T-cell (primary cell): ENCODE measurements around the gene YJEFN3. TPM values are rescaled to one million over a fixed set of nuclear protein-coding genes. Genes with fewer than 3 reads are reported as not detected.

Experiments
- ATAC-seq, 4 experiments: fragments of 200-7000 bp in 3 of 4; fragments of 150-1000 bp in 1 of 4; cut with Tn5 transposase; replicated peaks in 1 of 4; 1 replicate in 3 of 4; 2 replicates in 1 of 4; pipeline ENCODE4 v1.10.0; 2021; ENCODE audit warnings: moderate library complexity in 3 of 4, mild to moderate bottlenecking in 2 of 4, moderate number of reproducible peaks in 1 of 4
- CTCF ChIA-PET, 2 donors: fragments of 300-600 bp; sonication (Branson Sonifier 250); formaldehyde crosslinking; loops; one replicate each; lab custom pipeline; 2022; ENCODE audit warnings: antibody characterized with exemption in 2 of 2; lab: Charles Lee
- POLR2A ChIA-PET, 2 donors: fragments of 300-600 bp; sonication (Branson Sonifier 250); formaldehyde crosslinking; loops; one replicate each; lab custom pipeline; 2022; ENCODE audit warnings: antibody characterized with exemption in 2 of 2; lab: Charles Lee
- DNase-seq, 35 experiments: peaks; one replicate each; pipeline versions ENCODE4 v3.0.0 to v3.0.0-alpha.2; 2013 to 2023
- H3K27ac ChIP-seq: one replicate; pipeline ENCODE4 v1.5.1; 2013; ENCODE audit warnings: low read length
- H3K27me3 ChIP-seq, 2 experiments: replicated peaks in 1 of 2; 1 replicate in 1 of 2; 2 replicates in 1 of 2; pipeline versions ENCODE4 v1.6.1 to v1.7.0; 2013; ENCODE audit warnings: low read length in 1 of 2, mixed read lengths in 1 of 2; ENCODE audit not compliant: control insufficient read depth in 2 of 2, insufficient read depth in 2 of 2; ENCODE audit errors: extremely low read depth in 1 of 2
- H3K36me3 ChIP-seq, 2 donors: 1 replicate in 1 of 2; 2 replicates in 1 of 2; pipeline versions ENCODE4 v1.6.1 to v1.7.0; 2013; ENCODE audit warnings: low read length in 1 of 2; ENCODE audit not compliant: control insufficient read depth in 2 of 2, insufficient read depth in 1 of 2; ENCODE audit errors: extremely low read depth in 1 of 2
- H3K4me1 ChIP-seq, 2 experiments: 1 replicate in 1 of 2; 2 replicates in 1 of 2; pipeline versions ENCODE4 v1.6.1 to v1.7.0; 2013; ENCODE audit warnings: low read length in 2 of 2, mixed read lengths in 1 of 2; ENCODE audit not compliant: insufficient read depth in 2 of 2, control insufficient read depth in 1 of 2; ENCODE audit errors: extremely low read depth in 1 of 2
- H3K4me3 ChIP-seq, 2 donors: 1 replicate in 1 of 2; 2 replicates in 1 of 2; pipeline versions ENCODE4 v1.5.1 to v1.7.0; 2013; ENCODE audit warnings: mild to moderate bottlenecking in 2 of 2, low read length in 1 of 2, moderate library complexity in 1 of 2; ENCODE audit not compliant: control insufficient read depth in 1 of 2; ENCODE audit errors: extremely low read depth in 1 of 2
- H3K9me3 ChIP-seq: 2 replicates; pipeline ENCODE4 v1.7.0; 2013
- H3K27ac Mint-ChIP-seq, 2 donors: one replicate each; pipeline ENCODE4 v1.8.0; 2020 to 2021; ENCODE audit warnings: mild to moderate bottlenecking in 2 of 2, mixed read lengths in 2 of 2
- H3K27me3 Mint-ChIP-seq, 2 donors: one replicate each; pipeline ENCODE4 v1.8.0; 2021 to 2022; ENCODE audit warnings: mixed read lengths in 2 of 2
- H3K36me3 Mint-ChIP-seq: one replicate; pipeline ENCODE4 v1.8.0; 2021; ENCODE audit warnings: mixed read lengths
- H3K4me1 Mint-ChIP-seq, 3 donors: one replicate each; pipeline ENCODE4 v1.8.0; 2020 to 2022; ENCODE audit warnings: mixed read lengths in 3 of 3, mild to moderate bottlenecking in 1 of 3
- H3K4me3 Mint-ChIP-seq, 3 donors: one replicate each; pipeline ENCODE4 v1.8.0; 2020 to 2022; ENCODE audit warnings: mild to moderate bottlenecking in 3 of 3, mixed read lengths in 3 of 3, moderate library complexity in 3 of 3
- H3K9me3 Mint-ChIP-seq, 3 donors: one replicate each; pipeline ENCODE4 v1.8.0; 2020 to 2022; ENCODE audit warnings: mixed read lengths in 3 of 3
- WGBS: methylation state at CpG from one replicate; pipeline ENCODE4 v1.1.5; 2013; ENCODE audit warnings: missing lambda C conversion rate; ENCODE audit not compliant: insufficient coverage; 5-methylcytosine and 5-hydroxymethylcytosine counted together
- total RNA-seq, 35 experiments: library from RNA in 6 of 35; stranded (reverse) in 6 of 35; fragments of 120-200 nt in 1 of 35; gene quantifications; one replicate each; pipeline versions ENCODE4 v1.2.1 to v1.2.4 and lab custom pipeline; 2013 to 2026

Gene YJEFN3
- total RNA-seq, 5 donors from 2014 or later (not counting 1 experiment from before 2014, with no cell fraction given), result 5.4 to 14.2 (median 12.5) TPM

GRCh38 chr19:19571071-19571786 is 42.5 kb downstream of the YJEFN3 start:
- Histone ChIP-seq H3K36me3 (peaks cover 9 to 29% of the 10 kb centered on the region in 2 donors), H3K4me3 (no peak overlapping the region), H3K4me1 (no peaks in the 10 kb centered on the region), H3K27me3 (no peaks in the 10 kb centered on the region), H3K9me3 (no peaks in the 10 kb centered on the region), H3K27ac (no peak overlapping the region)
- DNase-seq (no peak), ATAC-seq (no peak)
- H3K36me3 Mint-ChIP-seq, result peaks cover 29% of the 10 kb centered on the region
- H3K4me1 Mint-ChIP-seq, result peaks cover 0 to 2% (median 2%) of the 10 kb centered on the region in 3 donors
- no peak overlapping the region for H3K27ac Mint-ChIP-seq
- POLR2A ChIA-PET, result no interaction called here
- H3K27me3 Mint-ChIP-seq, result no peaks in the 10 kb centered on the region
- H3K9me3 Mint-ChIP-seq, result no peaks in the 10 kb centered on the region
- no peak overlapping the region for H3K4me3 Mint-ChIP-seq
- WGBS, result 94% methylated on average over 11 of the region's 11 CpGs
- CTCF ChIA-PET, result interaction anchor here in 1 of 2 donors (0.7 kb wide), 1 partner anchor 196 kb away, joined by 4 read pairs; no protein-coding TSS in a partner anchor

- 87% methylated on average over 6 of the region's 6 CpGs for WGBS
- ATAC-seq, result no peak
- no peak for DNase-seq
- ChIA-PET CTCF (no interaction called here), POLR2A (no interaction called here)
- no peaks in the 10 kb centered on the region for H3K9me3 ChIP-seq
- Mint-ChIP-seq H3K36me3 (peaks cover 10% of the 10 kb centered on the region), H3K4me3 (no peak overlapping the region), H3K9me3 (no peaks in the 10 kb centered on the region), H3K27me3 (no peaks in the 10 kb centered on the region), H3K4me1 (peaks cover 5 to 7% (median 6%) of the 10 kb centered on the region in 3 donors), H3K27ac (no peak overlapping the region)
- H3K4me3 ChIP-seq, result no peak overlapping the region
- peaks cover 0 to 5% of the 10 kb centered on the region in 2 experiments for H3K4me1 ChIP-seq
- no peak overlapping the region for H3K27ac ChIP-seq
- H3K36me3 ChIP-seq, result peaks cover 2 to 4% of the 10 kb centered on the region in 2 donors
- H3K27me3 ChIP-seq, result no peaks in the 10 kb centered on the region
Measured at GRCh38 chr19:19575411-19575810, 46.7 kb downstream of the YJEFN3 start.

DNA sequence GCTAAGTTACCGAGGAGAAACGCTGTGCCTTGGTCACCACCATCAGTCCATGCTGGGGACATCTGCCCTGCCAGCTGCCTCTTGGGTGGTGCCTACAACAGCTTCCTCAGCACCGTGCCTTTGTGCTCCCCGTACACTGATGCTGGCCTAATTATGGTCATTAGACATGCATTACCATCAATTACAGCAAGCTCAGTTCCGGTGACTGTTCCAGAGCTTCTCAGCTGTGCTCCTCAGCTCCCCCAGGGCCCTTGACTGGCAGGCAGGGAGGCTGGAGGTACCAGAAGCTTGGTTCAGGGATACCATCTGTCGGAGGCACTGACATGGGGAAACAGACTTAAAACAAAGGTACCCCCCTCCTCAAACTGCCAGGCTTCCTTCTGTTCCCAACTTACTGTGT is 49.5 kb downstream of the YJEFN3 start:
- WGBS, result 97% methylated on average over 5 of the region's 6 CpGs
- CTCF ChIA-PET, result interaction anchor here (0.6 to 0.7 kb wide), 3 partner anchors 17 to 1838 kb away, joined by 4 to 5 read pairs (median 4); no protein-coding TSS in a partner anchor
- H3K27ac Mint-ChIP-seq, result no peak overlapping the region
- Histone ChIP-seq H3K4me1 (peaks cover 0 to 12% of the 10 kb centered on the region in 2 experiments), H3K27ac (no peak overlapping the region), H3K4me3 (no peak overlapping the region), H3K36me3 (no peaks in the 10 kb centered on the region), H3K27me3 (no peaks in the 10 kb centered on the region), H3K9me3 (no peaks in the 10 kb centered on the region)
- no peak for ATAC-seq
- peaks cover 20 to 23% (median 21%) of the 10 kb centered on the region in 3 donors for H3K4me1 Mint-ChIP-seq
- H3K9me3 Mint-ChIP-seq, result no peaks in the 10 kb centered on the region
- no peak for DNase-seq
- POLR2A ChIA-PET, result no interaction called here
- no peak overlapping the region for H3K4me3 Mint-ChIP-seq
- peaks cover 1% of the 10 kb centered on the region for H3K36me3 Mint-ChIP-seq
- no peaks in the 10 kb centered on the region for H3K27me3 Mint-ChIP-seq

DNA sequence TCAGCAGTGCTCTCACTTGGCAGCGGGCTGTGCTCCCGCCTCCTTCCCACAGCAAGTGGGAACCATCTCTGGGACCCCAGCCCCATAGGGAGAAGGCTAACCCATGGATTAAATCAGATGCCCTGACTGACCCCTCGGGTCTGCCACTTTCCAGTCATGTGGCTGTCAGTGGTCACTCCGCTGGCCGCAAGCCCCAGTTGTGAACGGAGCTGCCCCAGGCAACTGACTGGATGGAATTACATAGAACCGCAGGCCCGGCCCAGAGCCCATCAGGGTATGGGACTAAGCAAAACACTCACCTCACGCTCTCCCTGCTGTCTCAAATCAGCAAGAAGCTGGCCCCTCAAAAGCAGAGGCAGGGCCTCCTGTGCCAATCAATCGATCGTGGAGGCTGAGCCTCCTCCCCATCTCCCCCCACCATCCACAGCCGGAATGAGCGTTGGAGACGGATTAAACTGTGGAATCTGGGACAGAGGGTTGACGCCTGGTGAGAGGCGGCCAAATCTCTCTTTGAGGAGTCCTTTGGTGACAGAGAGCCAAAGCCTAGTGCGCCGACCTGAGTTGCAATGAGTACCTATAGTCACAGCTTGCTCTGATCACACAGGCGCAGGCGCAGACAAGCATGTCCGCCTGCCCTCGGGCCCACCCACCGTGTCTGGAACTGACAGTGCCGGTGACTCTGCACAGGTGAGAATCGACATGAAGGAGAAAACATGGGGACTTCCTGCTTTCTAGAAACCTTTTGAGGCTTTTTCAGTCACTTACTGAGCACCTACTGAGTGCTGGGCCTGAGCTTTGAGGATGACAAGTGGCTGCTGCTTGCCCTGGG is 51.0 kb downstream of the YJEFN3 start:
- H3K27me3 Mint-ChIP-seq, result no peaks in the 10 kb centered on the region
- peak in 1 of 35 experiments; percentile 23 for DNase-seq
- Histone ChIP-seq H3K27ac (no peak overlapping the region), H3K36me3 (no peaks in the 10 kb centered on the region), H3K9me3 (no peaks in the 10 kb centered on the region), H3K4me3 (no peak overlapping the region), H3K4me1 (peaks cover 0 to 12% of the 10 kb centered on the region in 2 experiments), H3K27me3 (no peaks in the 10 kb centered on the region)
- ChIA-PET CTCF (no interaction called here), POLR2A (no interaction called here)
- H3K27ac Mint-ChIP-seq, result no peak overlapping the region
- peak in 1 of 4 experiments; percentile 27 for ATAC-seq
- H3K9me3 Mint-ChIP-seq, result no peaks in the 10 kb centered on the region
- H3K36me3 Mint-ChIP-seq, result no peaks in the 10 kb centered on the region
- 91% methylated on average over 20 of the region's 25 CpGs for WGBS
- no peak overlapping the region for H3K4me3 Mint-ChIP-seq
- H3K4me1 Mint-ChIP-seq, result peaks cover 19 to 23% (median 21%) of the 10 kb centered on the region in 3 donors

- H3K9me3 ChIP-seq, result no peaks in the 10 kb centered on the region
- H3K36me3 ChIP-seq, result no peaks in the 10 kb centered on the region
- H3K4me1 ChIP-seq, result peaks cover 0 to 12% of the 10 kb centered on the region in 2 experiments
- ChIA-PET POLR2A (no interaction called here), CTCF (no interaction called here)
- no peak overlapping the region for H3K27ac ChIP-seq
- DNase-seq (no peak), ATAC-seq (no peak)
- peaks cover 19 to 23% (median 19%) of the 10 kb centered on the region in 3 donors for H3K4me1 Mint-ChIP-seq
- peak overlapping the region; percentile 55 to 61 for H3K27ac Mint-ChIP-seq
- H3K4me3 ChIP-seq, result no peak overlapping the region
- H3K36me3 Mint-ChIP-seq, result peaks cover 2% of the 10 kb centered on the region
- no peaks in the 10 kb centered on the region for H3K27me3 ChIP-seq
- WGBS, result 92% methylated on average over 2 of the region's 4 CpGs
- no peaks in the 10 kb centered on the region for H3K27me3 Mint-ChIP-seq
- no peak overlapping the region for H3K4me3 Mint-ChIP-seq
- H3K9me3 Mint-ChIP-seq, result no peaks in the 10 kb centered on the region
Measured at GRCh38 chr19:19580418-19580817, 51.7 kb downstream of the YJEFN3 start.

DNA sequence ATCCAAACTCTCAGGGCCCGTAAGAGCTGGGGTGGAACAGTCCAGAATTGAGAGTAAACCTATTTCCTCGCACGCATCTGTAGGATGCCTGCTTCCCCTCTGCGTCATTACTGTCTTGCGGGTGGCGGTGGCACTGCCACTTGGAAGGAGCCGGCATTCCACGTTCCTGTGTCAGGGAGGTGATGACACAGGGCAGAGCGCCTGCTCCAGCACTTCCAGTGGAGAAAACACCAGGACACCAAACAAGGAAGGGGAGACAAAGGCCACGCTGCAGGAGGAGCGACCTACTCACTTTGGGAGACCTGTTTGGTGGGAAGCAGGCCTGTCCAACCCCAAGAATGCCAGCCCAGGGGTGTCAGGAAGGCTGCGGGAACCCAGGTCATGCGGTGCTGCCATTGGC is 52.7 kb downstream of the YJEFN3 start:
- peak overlapping the region in 1 of 2 donors; percentile 61 for H3K27ac Mint-ChIP-seq
- peaks cover 0 to 12% of the 10 kb centered on the region in 2 experiments for H3K4me1 ChIP-seq
- H3K36me3 ChIP-seq, result no peaks in the 10 kb centered on the region
- ChIA-PET CTCF (interaction anchor here in 1 of 2 donors (0.6 kb wide), 1 partner anchor 272 kb away, joined by 3 read pairs; no protein-coding TSS in a partner anchor), POLR2A (no interaction called here)
- peaks cover 8% of the 10 kb centered on the region for H3K36me3 Mint-ChIP-seq
- no peaks in the 10 kb centered on the region for H3K27me3 ChIP-seq
- ATAC-seq (no peak), DNase-seq (no peak)
- H3K9me3 Mint-ChIP-seq, result no peaks in the 10 kb centered on the region
- WGBS, result 100% methylated on average over 12 of the region's 13 CpGs
- H3K4me1 Mint-ChIP-seq, result peaks cover 19 to 23% (median 19%) of the 10 kb centered on the region in 3 donors
- no peak overlapping the region for H3K27ac ChIP-seq
- no peak overlapping the region for H3K4me3 ChIP-seq
- H3K9me3 ChIP-seq, result no peaks in the 10 kb centered on the region
- no peaks in the 10 kb centered on the region for H3K27me3 Mint-ChIP-seq
- H3K4me3 Mint-ChIP-seq, result peak overlapping the region in 1 of 3 donors; percentile 9
